GM19351 (cell line): ENCODE results near the gene ADSL.
"Not testable (repeated sequence)": the region's sequence is repeated elsewhere in the genome, so short reads cannot be mapped to it uniquely, and the experiment has no call there.

Experiments
- ATAC-seq: cut with Tn5 transposase; IDR thresholded peaks from one replicate; pipeline ENCODE4 v1.9.1; 2021; ENCODE audit warnings: mild to moderate bottlenecking, moderate library complexity; ENCODE audit not compliant: unreplicated experiment

Gene ADSL

GRCh38 chr22:40346185-40347118 is at the start of gene ADSL:
Gene ADSL, plus strand, starts transcription at chr22:40346500. Its CDS starts 59 bp downstream, at chr22:40346559.
- ATAC-seq, result peak; percentile 79

GRCh38 chr22:40300316-40300715 is 46.0 kb upstream of the ADSL start:
- no peak for ATAC-seq

- no peak for ATAC-seq
These were observed 45.2 kb upstream of the ADSL start for GRCh38 chr22:40300884-40301672.

- no peak for ATAC-seq
These were observed 44.2 kb upstream of the ADSL start for GRCh38 chr22:40302149-40302548.

GRCh38 chr22:40305625-40306024 is 40.7 kb upstream of the ADSL start:
- ATAC-seq, result no peak

DNA sequence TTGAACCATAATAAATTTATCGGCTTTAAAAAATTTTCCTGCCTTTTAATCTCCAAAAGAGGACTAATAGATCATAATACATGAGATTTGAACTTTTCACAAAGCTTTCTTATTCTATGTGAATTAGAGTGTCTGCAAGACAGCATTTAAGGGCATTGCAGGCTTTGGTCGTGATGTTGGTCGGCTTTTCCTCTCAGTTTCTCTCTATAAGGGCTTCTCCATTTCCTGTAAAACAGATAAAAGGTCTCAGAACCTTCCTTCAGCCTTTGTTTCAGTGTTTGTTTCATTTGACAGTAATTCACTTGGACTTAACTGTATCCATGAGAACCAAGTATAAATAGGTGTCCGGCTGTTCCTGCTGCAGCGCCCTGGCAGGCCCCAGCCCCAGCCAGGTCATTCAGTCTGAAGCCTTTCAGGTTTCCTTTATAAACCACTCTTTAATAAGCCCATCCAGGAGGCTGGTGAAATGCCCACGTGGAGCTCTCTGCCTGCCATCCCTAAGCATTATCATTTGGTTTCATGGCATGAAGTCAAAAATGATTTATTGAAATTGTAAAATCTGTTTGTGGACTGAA is 37.2 kb upstream of the ADSL start:
- ATAC-seq, result no peak

GRCh38 chr22:40309631-40310030 is 36.7 kb upstream of the ADSL start:
- ATAC-seq, result no peak

DNA sequence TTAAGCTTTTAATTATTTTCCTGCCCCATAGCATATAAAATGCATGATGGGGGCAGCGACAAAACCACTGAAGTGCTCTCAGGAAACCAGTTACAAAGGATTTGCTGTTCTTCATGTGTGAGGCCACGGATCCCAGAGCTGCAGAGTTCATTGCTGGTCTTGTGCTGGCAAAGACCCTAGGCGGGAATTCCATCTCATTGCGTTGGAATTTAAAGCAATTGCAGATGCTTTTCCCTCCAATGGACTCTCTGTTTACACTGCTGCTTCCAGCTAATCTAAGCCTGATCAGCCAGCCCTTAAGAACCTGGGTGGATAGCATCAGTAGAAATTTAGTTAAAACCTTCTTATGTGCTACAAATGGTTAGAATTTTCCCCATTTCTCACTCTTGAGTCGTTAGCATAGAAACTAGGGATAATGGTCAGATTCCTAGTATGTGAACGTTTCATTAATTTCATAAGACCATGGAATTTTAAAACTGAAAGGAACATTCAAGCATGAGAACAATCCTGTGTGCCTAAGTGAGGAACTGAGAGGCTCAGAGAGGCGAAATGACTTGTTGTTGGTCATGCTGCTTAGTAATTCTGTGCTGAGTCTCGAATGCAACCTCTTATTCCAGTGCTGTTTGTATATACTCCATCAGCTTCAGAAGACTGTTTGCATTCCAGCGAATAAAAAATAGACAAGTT is 36.1 kb upstream of the ADSL start:
- no peak for ATAC-seq

DNA sequence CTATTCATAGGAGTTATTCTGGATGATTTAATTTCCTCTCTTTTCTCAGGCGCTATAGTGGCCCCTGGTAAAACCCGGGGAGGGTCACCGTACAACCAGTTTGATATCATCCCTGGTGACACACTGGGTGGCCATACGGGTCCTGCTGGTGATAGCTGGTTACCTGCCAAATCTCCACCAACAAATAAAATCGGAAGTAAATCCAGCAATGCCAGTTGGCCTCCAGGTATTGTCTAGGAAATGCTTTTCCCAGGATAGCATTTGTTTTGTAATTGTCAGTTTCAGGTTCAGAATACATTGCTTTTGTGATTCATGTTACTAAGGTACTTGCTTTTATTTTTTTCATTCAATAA is 35.6 kb upstream of the ADSL start:
- no peak for ATAC-seq

DNA sequence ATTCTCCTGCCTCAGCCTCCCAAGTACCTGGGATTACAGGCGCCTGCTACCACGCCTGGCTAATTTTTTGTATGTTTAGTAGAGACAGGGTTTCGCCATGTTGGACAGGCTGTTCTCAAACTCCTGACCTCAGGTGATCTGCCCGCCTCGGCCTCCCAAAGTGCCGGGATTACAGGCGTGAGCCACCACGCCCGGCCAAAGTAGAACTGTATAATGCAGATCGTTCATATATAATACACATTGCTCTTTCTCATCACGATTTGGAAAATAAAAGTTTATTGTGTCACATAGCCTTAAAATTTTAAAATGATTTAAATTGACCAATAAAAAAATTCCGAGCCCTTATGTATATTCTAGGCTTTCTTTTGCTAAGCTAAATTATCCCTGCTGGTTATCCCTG is 34.7 kb upstream of the ADSL start:
- not testable (repeated sequence) for ATAC-seq

DNA sequence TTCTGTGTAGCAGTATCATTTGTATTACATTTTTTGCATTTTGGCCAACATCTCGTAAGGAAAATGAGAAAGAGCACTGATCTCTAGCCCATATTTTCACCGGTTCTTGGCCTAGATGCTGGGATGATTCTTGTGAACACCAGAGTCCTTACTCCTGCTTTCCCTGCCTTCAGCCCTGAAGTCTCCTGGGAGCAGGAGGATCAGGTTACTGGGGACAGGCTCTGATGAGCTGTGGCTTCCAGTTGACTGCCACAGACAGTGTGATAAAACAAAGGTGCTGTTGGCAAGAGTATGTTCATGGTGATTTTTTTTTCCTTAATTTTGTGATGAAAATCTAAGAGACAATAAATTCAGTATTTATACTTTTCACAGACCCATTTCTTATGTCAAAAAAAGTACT is 34.2 kb upstream of the ADSL start:
- no peak for ATAC-seq

GRCh38 chr22:40313007-40313406 is 33.3 kb upstream of the ADSL start:
- ATAC-seq, result no peak

GRCh38 chr22:40314041-40314440 is 32.3 kb upstream of the ADSL start:
- no peak for ATAC-seq

DNA sequence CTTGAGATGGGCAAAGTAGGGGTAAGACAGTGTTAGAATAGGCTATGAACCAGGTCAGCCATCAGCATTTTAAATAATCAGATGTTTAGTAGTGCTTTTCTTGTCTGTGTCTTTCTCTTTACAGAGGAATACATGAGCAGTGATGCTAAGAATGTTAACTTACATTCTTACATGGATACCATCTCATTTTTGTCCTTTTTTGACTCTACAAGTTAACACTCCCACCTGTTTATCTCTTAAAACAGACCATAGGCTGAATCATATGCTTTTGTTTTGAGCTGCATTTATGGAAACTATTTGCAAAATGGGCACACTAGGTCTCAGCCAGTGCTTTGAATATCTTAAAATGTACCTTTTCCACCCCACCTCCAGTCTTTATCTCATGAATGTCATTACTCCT is 25.6 kb upstream of the ADSL start:
- ATAC-seq, result no peak

- ATAC-seq, result no peak
These were observed 24.3 kb upstream of the ADSL start for GRCh38 chr22:40322021-40322420.

DNA sequence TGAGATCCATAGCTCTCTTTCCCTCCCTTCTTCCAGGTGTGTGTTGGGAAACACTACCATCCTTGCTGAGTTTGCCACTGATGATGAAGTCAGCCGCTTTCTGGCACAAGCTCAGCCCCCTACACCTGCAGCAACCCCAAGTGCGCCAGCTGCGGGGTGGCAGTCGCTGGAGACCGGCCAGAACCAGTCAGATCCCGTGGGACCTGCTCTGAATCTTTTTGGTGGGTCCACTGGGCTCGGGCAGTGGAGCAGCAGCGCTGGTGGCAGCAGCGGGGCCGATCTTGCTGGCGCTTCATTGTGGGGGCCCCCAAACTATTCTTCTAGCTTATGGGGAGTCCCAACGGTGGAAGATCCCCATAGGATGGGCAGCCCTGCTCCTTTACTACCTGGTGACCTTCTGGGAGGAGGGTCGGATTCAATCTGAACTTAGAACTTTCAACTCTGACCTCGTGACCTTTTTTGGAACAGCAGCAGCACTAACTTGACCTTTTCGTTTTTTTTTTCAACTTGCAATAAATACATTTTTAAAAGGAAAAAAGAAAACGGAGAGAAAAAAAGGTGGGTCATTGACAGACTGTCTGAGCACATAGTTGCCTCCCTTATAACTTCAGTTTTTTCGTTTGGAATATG is 23.4 kb upstream of the ADSL start:
- ATAC-seq, result no peak

GRCh38 chr22:40323681-40324171 is 22.6 kb upstream of the ADSL start:
- ATAC-seq, result no peak

- no peak for ATAC-seq
These were observed 21.6 kb upstream of the ADSL start for GRCh38 chr22:40324468-40325305.

DNA sequence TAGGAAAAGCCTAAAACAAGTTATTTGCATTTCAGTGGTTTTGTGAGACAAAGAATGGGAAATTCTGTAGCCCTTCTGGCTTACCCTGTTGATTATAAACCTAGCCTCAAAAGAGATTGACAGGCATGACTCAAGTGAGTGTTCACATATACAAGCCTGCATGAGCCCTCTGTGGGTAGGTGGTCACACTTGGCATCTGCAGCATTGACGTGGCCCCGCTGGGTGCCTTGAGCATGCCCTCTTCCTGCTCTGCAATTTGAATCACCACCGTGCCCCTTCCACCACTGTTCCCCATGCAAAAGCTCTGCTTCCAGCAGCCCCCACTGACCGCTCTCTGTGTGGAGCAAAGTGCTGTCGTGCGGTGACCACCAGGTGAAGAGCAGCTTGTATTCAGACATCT is 21.0 kb upstream of the ADSL start:
- no peak for ATAC-seq
